Myometrial cell (primary cell): ENCODE results near the gene IL12B. TPM values are rescaled to one million over a fixed set of nuclear protein-coding genes. Genes with fewer than 3 reads are reported as not detected.

ENCODE experiments used
- total RNA-seq: library from RNA; depleted of rRNA; stranded (reverse); fragments of >200 nt; gene quantifications from 2 replicates; pipeline ENCODE4 v1.2.3, GENCODE V29; 2015

IL12B gene
- total RNA-seq: not detected in 2 replicates

GRCh38 chr5:159330131-159330800 is at the start of gene IL12B:
IL12B (minus strand) TSS chr5:159330487; CDS start chr5:159326782, 3,705 bp downstream.

Other genes with a start within 250 kb of the IL12B start
- 0.86 and 0.89 TPM in 2 replicates for gene EBF1, start 230.6 kb downstream of the IL12B start, total RNA-seq
- 34.6 and 41.8 TPM in 2 replicates for gene RNF145, start 120.9 kb downstream of the IL12B start, total RNA-seq
- 18.7 and 34.7 TPM in 2 replicates for gene UBLCP1, start 67.2 kb downstream of the IL12B start, total RNA-seq